GM12878 (cell line): ENCODE data around the gene SLC25A26.

ENCODE experiments used
- CTCF ChIP-seq, 3 experiments: IDR thresholded peaks in 2 of 3; conservative IDR thresholded peaks in 1 of 3; 2 replicates each; pipeline ENCODE4 v1.5.1; 2011; ENCODE audit warnings: low read depth in 3 of 3, low read length in 3 of 3, mild to moderate bottlenecking in 3 of 3, control low read depth in 2 of 3, moderate library complexity in 2 of 3, inconsistent platforms in 1 of 3, mixed read lengths in 1 of 3; ENCODE audit not compliant: control insufficient read depth in 2 of 3, insufficient read depth in 1 of 3; ENCODE audit errors: extremely low read depth in 1 of 3
- TF ChIP-seq, protein P1 (sequence below): IDR thresholded peaks from 2 replicates; pipeline ENCODE4 v1.6.1; 2011; ENCODE audit warnings: borderline replicate concordance, low read depth, mild to moderate bottlenecking, moderate library complexity, mixed read lengths, low read length; ENCODE audit not compliant: insufficient read depth; ENCODE audit errors: extremely low read length

DNA sequence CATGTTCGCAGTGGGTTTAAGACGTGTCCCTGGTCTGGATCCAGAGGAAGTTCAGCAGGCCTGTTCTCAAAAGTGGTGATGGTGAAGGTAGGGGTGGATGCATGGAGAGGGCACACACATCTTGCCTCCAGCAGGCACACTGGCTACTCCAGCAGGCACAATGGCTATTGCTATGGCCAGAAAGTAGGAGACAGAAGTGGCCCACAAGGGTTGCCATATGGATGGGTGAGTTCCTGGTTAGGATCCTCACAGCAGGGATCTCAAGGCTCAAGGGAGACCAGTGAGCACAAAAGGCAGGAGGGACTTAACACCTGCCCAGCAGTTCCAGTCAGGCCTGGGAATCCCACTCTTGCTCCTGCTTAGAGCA lies 172.1 kb downstream of the SLC25A26 start:
- TF ChIP-seq, protein P1, sequence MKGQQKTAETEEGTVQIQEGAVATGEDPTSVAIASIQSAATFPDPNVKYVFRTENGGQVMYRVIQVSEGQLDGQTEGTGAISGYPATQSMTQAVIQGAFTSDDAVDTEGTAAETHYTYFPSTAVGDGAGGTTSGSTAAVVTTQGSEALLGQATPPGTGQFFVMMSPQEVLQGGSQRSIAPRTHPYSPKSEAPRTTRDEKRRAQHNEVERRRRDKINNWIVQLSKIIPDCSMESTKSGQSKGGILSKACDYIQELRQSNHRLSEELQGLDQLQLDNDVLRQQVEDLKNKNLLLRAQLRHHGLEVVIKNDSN = no peak
- TF ChIP-seq CTCF (IDR thresholded peaks at IDR 0.05 in 2 of 3, conservative IDR thresholded peaks at IDR 0.05 in 1 of 3; ENCODE audit: control insufficient read depth in 2 of 3, extremely low read depth in 1 of 3, insufficient read depth in 1 of 3, low read depth in 3 of 3, low read length in 3 of 3) = no peak
